ENCODE measurements around the gene ZNF763.
"Not testable (repeated sequence)": the region's sequence is repeated elsewhere in the genome, so short reads cannot be mapped to it uniquely, and the experiment has no call there.

The ZNF763 gene

GRCh38 chr19:11964858-11965645, at the start of gene ZNF763:
Gene ZNF763, plus strand, starts transcription at chr19:11965040. Its CDS starts 169 bp downstream, at chr19:11965209.
- peak; percentile 43 to 84 (median 64) for DNase-seq

- DNase-seq = no peak
Observed at GRCh38 chr19:11921852-11922495, 42.9 kb upstream of the ZNF763 start.

- peak; percentile 59 to 84 (median 80) for DNase-seq
Observed at GRCh38 chr19:11924886-11925650, 39.8 kb upstream of the ZNF763 start, which contains the start of gene ZNF700. Gene ZNF700, plus strand, starts transcription at chr19:11925107. Its CDS starts 104 bp downstream, at chr19:11925211.

- DNase-seq = not testable (repeated sequence)
Observed at GRCh38 chr19:11925651-11926187, 39.1 kb upstream of the ZNF763 start.

GRCh38 chr19:11927227-11927626, 37.6 kb upstream of the ZNF763 start:
- DNase-seq = no peak

- DNase-seq = no peak
Observed at GRCh38 chr19:11931051-11931450, 33.8 kb upstream of the ZNF763 start.

- DNase-seq = no peak
Observed at GRCh38 chr19:11931513-11931912, 33.3 kb upstream of the ZNF763 start.

- not testable (repeated sequence) for DNase-seq
Observed at GRCh38 chr19:11935829-11936228, 29.0 kb upstream of the ZNF763 start.

GRCh38 chr19:11938383-11938782, 26.5 kb upstream of the ZNF763 start:
- not testable (repeated sequence) for DNase-seq

GRCh38 chr19:11941361-11941887, 23.4 kb upstream of the ZNF763 start:
- DNase-seq = not testable (repeated sequence)

- DNase-seq = no peak
Observed at GRCh38 chr19:11942008-11942842, 22.6 kb upstream of the ZNF763 start.

GRCh38 chr19:11942843-11943108, 22.1 kb upstream of the ZNF763 start:
- DNase-seq = no peak

- DNase-seq = no peak
Observed at GRCh38 chr19:11944656-11945055, 20.2 kb upstream of the ZNF763 start.

GRCh38 chr19:11948646-11949045, 16.2 kb upstream of the ZNF763 start:
- no peak for DNase-seq

- no peak for DNase-seq
Observed at GRCh38 chr19:11949201-11949600, 15.6 kb upstream of the ZNF763 start.

- not testable (repeated sequence) for DNase-seq
Observed at GRCh38 chr19:11949614-11950080, 15.2 kb upstream of the ZNF763 start.

GRCh38 chr19:11950312-11950711, 14.5 kb upstream of the ZNF763 start:
- no peak for DNase-seq

- DNase-seq = peak; percentile 38 to 62 (median 52)
Observed at GRCh38 chr19:11963566-11964355, 1.1 kb upstream of the ZNF763 start.

- DNase-seq = no peak
Observed at GRCh38 chr19:11964496-11964857, 363 bp upstream of the ZNF763 start.

- no peak for DNase-seq
Observed at GRCh38 chr19:11970174-11970573, 5.3 kb downstream of the ZNF763 start.

GRCh38 chr19:11971041-11971440, 6.2 kb downstream of the ZNF763 start:
- DNase-seq = no peak
